ENCODE data around the gene KCTD2.
"Not testable (repeated sequence)": the region's sequence is repeated elsewhere in the genome, so short reads cannot be mapped to it uniquely, and the experiment has no call there.

The KCTD2 gene, protein sequence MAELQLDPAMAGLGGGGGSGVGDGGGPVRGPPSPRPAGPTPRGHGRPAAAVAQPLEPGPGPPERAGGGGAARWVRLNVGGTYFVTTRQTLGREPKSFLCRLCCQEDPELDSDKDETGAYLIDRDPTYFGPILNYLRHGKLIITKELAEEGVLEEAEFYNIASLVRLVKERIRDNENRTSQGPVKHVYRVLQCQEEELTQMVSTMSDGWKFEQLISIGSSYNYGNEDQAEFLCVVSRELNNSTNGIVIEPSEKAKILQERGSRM

GRCh38 chr17:75046407-75047289 lies at the start of gene KCTD2, which contains the start of gene ATP5PD:
TSS of gene KCTD2 (plus strand) at chr17:75047225. CDS start at chr17:75047251, 26 bp downstream.
TSS of gene ATP5PD (minus strand) at chr17:75046969. CDS start at chr17:75042650, 4,319 bp downstream.
- DNase-seq, result peak; percentile 98 to 99

GRCh38 chr17:74998783-74999182 lies 48.2 kb upstream of the KCTD2 start:
- no peak for DNase-seq

DNA sequence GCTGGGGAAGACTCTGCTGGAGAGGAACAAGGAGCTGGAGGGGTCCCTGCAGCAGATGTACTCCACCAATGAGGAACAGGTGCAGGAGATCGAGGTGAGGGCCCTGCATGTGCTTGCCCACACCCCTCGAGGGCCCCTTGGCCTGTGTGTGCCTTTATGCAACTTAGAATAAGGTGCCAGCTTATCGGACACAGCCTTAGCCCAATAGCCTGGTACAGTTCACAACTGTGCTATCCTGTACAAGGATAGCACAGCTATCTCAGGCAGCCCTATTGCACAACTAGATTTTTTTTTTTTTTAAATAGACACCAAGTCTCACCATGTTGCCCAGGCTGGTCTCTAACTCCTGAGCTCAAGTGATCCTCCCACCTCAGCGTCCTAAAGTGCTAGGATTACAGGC lies 47.5 kb upstream of the KCTD2 start:
- DNase-seq, result no peak

DNA sequence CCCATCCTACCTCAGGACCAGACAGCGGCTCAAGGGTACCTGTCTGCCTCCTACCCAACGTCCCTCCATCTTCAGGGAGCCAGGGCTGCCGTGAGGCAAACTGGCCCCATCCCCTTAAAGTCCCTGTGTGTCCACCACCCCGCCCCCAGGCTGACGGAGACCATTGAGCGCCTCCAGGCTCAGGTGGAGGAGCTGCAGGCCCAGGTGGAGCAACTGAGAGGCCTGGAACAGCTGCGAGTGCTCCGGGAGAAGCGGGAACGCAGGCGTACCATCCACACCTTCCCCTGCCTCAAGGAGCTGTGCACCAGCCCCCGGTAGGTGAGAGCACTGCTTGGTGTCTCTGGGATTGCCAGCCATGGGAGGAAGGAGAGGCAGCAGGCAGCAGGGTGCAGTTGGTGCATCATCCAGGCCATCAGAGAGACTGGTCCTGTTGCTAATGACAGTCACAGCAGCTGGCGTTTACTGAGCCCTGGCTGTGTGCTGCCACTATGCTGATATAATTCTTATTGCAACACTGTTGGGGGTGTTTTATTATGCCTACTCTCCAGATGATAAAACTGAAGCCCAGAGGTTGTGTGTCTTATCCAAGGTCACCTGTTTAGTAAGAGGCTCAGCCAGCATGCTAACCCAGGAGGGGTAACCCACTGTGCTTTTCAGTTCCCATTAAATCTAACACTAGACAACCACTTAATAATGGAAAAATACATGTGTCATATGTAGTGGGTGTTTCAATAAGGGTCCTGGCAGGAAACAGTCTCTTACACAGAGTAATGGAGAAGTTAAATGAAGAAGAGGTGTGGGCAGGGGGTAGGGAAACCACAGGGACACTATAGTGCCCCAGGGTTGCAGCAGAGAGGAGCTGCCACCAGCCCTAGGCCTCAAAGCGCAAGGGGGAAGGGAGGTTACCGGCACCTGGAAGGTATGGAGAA lies 44.8 kb upstream of the KCTD2 start:
- peak; percentile 33 to 53 for DNase-seq

DNA sequence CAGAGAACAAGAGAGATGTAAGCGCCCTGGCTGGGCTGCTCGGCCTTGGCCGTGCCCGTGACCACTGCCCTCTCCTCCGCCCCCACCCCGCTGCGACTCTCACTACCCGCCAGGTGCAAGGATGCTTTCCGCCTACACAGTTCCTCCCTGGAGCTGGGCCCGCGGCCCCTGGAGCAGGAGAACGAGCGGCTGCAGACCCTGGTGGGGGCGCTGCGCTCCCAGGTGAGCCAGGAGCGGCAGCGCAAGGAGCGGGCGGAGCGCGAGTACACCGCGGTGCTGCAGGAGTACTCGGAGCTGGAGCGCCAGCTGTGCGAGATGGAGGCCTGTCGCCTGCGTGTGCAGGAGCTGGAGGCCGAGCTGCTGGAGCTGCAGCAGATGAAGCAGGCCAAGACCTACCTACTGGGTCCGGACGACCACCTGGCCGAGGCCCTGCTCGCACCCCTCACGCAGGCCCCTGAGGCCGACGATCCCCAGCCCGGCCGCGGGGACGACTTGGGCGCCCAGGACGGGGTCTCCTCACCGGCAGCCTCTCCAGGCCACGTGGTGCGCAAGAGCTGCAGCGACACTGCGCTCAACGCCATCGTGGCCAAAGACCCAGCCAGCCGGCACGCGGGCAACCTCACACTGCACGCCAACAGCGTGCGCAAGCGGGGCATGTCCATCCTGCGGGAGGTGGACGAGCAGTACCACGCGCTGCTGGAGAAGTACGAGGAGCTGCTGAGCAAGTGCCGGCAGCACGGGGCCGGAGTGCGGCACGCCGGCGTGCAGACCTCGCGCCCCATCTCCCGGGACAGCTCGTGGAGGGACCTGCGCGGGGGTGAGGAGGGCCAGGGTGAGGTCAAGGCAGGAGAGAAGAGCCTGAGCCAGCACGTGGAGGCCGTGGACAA lies 43.7 kb upstream of the KCTD2 start:
- no peak for DNase-seq

GRCh38 chr17:75003957-75004355 lies 43.1 kb upstream of the KCTD2 start:
- no peak for DNase-seq

DNA sequence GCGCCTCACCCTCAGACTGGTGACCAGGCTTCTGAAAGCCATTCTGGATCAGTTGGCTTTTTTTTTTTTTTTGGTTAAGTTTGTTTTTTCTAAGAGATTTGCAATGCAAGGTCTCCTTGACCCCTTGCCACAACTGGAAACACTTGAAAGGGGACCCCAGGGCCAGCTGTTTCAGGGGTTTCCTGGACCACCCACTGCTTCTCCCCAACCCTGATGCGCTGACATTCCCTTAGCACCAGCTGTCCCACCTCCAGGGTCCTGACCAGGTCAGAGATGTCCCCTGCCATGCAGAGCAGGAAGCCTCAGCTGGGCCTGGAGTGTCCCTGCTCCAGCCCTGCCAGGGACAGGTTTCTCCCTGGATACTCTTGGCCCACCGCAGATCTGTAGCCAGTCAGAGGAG lies 42.7 kb upstream of the KCTD2 start:
- no peak for DNase-seq

GRCh38 chr17:75005291-75005690 lies 41.7 kb upstream of the KCTD2 start:
- DNase-seq, result no peak

GRCh38 chr17:75006084-75006483 lies 40.9 kb upstream of the KCTD2 start:
- not testable (repeated sequence) for DNase-seq

DNA sequence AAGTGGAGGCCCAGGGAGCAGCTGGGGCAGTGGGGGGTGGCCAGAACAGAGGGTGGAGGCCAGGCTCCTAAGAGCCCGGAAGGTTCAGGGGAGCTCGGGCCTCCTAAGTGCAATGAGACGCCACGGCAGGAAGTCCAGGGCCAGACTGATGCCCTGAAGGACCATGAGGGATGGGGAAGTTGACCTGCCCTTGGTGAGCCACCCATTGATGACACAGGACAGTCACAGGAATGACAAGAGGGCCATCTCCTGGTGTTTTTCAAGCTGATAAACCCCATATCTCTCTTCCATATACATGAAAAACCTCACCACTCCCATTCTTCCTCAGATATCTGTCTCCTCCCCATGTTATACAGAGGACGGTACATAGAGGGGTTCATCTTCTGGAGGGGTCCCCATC lies 40.4 kb upstream of the KCTD2 start:
- DNase-seq, result no peak

GRCh38 chr17:75008373-75008772 lies 38.7 kb upstream of the KCTD2 start:
- DNase-seq, result no peak

DNA sequence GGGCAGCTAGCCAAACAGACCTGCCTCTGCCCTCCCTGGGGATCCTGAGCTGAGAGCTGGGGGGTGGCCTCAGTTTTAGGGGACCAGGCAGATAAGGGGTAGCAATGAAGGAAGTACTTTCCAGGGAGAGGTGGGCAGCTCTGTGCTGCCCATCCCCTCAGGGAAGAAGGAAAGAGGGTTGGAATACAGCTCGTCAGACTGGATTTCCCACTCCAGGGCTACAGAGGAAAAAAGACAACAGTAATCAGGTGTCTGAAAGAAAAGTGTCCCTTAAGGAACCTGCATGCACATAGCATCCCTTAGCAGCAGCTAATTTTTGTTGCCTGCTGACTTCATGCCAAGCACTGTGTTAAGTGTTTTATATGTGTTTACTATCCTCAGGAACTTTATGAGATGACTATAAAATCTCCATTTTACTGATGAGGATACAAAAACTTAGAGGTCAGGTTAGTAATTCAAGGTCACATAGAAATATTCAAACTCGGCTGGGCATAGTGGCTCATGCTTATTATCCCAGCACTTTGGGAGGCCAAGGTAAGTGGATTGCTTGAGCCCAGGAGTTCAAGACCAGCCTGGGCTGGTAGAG lies 37.8 kb upstream of the KCTD2 start:
- no peak for DNase-seq

DNA sequence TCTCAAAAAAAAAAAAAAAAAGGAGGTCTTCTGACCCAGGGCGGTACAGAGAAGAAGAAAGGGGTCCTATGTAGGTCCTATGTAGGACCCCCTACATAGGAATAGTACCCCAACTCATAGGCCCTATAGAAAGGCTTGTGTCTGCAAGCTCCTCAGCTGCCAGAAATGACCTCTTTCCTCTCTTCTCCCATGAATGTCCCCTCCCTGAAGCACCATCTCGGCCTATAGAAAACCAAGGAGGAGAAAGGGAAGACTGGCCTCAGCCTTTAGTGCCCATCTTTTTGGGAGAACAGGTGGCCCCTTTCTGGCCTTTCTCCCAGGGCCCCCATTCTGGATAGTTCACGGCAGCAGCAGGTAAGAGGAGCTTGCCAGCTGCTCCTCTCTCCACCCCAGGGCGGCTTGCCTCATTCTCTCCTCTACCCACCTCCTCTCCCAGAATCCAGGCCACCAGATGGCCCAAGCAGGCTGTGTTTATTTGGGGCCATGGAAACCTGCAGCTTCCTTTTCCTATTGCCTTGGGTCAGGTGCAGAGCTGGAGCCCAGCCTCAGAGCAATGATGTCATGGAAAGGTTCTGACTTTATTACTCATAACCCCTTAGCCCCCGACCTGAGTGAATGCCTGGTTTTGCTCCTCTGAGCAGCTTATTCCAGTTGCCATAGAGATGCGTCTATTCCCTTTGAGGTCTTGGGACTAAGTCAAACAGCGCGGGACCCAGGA lies 36.2 kb upstream of the KCTD2 start:
- no peak for DNase-seq

DNA sequence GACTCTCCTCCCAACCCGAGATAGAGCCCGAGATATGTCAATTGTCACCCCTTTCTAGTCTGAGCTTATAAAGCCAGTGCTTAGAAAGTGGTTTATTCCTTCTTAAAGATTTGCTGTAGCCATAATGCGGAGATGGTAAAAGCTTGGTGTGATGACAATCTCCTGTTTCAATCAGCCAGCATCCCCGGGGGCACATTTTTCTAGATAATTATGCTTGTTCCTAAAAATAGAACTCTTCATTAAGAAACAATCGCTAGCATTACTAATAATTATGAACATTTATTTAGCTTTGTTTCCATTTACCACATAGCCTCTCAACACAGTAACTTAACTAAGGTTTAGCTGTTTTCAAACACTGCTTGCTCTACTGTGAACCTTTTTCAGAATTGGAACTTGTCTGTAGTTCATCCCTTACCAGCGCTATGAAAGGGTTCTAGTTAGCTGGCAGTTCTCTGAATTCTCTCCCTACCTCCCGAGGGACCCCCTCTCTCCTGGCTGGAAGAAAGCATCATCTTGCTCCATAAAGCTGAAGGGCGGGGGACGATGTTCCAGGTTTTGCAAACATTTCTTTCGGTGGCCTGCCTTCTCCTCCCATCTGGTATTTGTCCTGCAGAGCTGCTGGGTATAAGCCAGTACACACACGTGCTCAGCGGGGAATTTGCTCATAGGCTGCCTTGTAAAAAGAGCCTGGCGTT lies 35.5 kb upstream of the KCTD2 start:
- DNase-seq, result no peak

DNA sequence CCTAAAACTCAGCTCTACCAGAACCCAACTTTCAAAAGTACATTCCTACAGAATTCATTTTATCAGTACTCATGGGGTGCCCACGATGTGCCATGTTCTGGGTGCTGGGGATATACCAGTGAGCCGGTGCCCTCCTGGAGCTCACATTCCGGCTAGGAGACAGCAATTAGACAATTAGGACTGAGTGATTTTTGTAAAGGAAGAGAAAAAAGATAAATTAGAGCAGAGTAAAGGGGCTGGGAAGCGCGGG lies 35.0 kb upstream of the KCTD2 start:
- DNase-seq, result no peak

GRCh38 chr17:75012346-75013091 lies 34.5 kb upstream of the KCTD2 start, which contains the start of gene MRPL58:
TSS of gene MRPL58 (plus strand) at chr17:75012670. CDS start at chr17:75012687, 17 bp downstream.
- DNase-seq, result peak; percentile 88 to 90

DNA sequence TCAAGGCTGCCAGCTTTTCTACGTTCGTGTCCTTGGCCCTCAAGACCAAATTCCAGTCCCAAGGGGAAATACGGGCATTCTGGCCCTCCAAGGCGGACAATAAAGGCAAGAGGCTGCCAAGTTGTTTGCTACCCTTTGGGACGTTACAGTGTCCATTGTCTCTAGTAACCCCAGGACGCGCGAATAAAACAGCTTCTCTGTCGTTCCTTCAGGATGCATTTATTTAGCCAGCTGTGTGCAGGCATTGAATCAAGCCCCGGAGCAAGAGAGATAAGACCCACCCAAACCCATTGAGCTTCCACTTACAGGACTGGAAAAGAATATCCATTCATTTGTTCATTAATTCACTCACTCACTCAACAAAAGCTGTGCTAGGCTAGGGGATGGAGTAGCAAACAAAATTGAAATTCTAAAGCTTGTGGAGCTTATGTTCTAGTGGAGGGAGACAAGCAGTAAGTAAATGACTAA lies 33.9 kb upstream of the KCTD2 start:
- DNase-seq, result peak in 1 of 2 experiments; percentile 35

GRCh38 chr17:75019146-75019545 lies 27.9 kb upstream of the KCTD2 start:
- DNase-seq, result no peak

DNA sequence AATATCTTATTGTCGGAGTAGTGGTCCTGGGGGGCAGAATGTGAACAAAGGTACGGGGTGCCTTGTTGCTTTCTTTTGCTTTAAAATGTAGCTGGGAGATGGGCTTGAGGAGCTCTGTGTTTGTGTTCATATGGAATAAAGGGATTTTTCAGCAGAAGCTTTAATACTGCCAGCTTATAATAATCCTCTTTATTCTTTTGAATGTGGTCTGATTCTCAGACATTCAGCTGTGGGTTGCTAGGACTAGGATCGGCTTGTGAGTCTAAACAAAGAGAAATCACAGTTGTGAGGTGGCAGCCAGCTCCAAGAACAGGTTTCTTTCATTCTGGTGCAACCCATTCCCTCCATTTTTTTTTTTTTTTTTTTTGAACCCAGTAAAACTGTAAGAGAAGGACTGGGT lies 27.3 kb upstream of the KCTD2 start:
- DNase-seq, result no peak

Measured in Kasumi-1 (cell line).